HepG2 (cell line): Measurements from ENCODE around the gene MTMR10.

Experiments
- ADNP ChIP-seq: sonication (generic); formaldehyde crosslinking; IDR thresholded peaks from 2 replicates; pipeline ENCODE4 v1.4.0; 2020; ENCODE audit warnings: missing genetic modification reagents
- ETV6 ChIP-seq: sonication (generic); formaldehyde crosslinking; conservative IDR thresholded peaks from 2 replicates; pipeline ENCODE4 v1.4.0; 2020; ENCODE audit warnings: missing genetic modification reagents
- SMC3 ChIP-seq: IDR thresholded peaks from 2 replicates; pipeline ENCODE4 v1.6.1; 2011; ENCODE audit warnings: low read length, improper control_type of control experiment
- ZNF383 ChIP-seq: sonication (generic); formaldehyde crosslinking; IDR thresholded peaks from 2 replicates; pipeline ENCODE4 v1.4.0; 2020; ENCODE audit warnings: missing genetic modification reagents, mild to moderate bottlenecking, borderline replicate concordance
- ZNF615 ChIP-seq: sonication (generic); formaldehyde crosslinking; IDR thresholded peaks from 2 replicates; pipeline ENCODE4 v1.5.0; 2020; ENCODE audit warnings: mild to moderate bottlenecking, missing genetic modification reagents, borderline replicate concordance

GRCh38 chr15:31005660-31006059 lies 14.2 kb upstream of the MTMR10 start:
- no peak for TF ChIP-seq ETV6 (CRISPR knock-in tag)
- no peak for TF ChIP-seq ZNF615
- TF ChIP-seq ZNF383 (CRISPR knock-in tag), result no peak
- no peak for TF ChIP-seq ADNP
- TF ChIP-seq SMC3, result no peak
